Kidney epithelial cell (primary cell): ENCODE measurements around the gene DNAL1. TPM values are rescaled to one million over a fixed set of nuclear protein-coding genes. Genes with fewer than 3 reads are reported as not detected.

Experiments
- DNase-seq: peaks from one replicate; pipeline ENCODE4 v3.0.0-alpha.2; 2010; ENCODE audit warnings: low read depth
- H3K27me3 ChIP-seq: 2 replicates; pipeline ENCODE4 v1.6.0; 2011; ENCODE audit warnings: low read length; ENCODE audit not compliant: control insufficient read depth, insufficient read depth
- H3K36me3 ChIP-seq: 2 replicates; pipeline ENCODE4 v1.5.1; 2011; ENCODE audit warnings: low read length; ENCODE audit not compliant: control insufficient read depth, insufficient read depth
- H3K4me3 ChIP-seq: 2 replicates; pipeline ENCODE4 v1.5.1; 2011; ENCODE audit warnings: low read depth, mild to moderate bottlenecking, control low read depth, low read length
- CTCF ChIP-seq: IDR thresholded peaks from 2 replicates; pipeline ENCODE4 v1.5.1; 2011; ENCODE audit warnings: mild to moderate bottlenecking, moderate library complexity, low read length, control low read depth, inconsistent platforms; ENCODE audit not compliant: insufficient read depth, poor library complexity, severe bottlenecking
- total RNA-seq: library from RNA; depleted of rRNA; stranded (reverse); fragments of >200 nt; gene quantifications from 2 replicates; pipeline ENCODE4 v1.2.3, GENCODE V29; 2015

The DNAL1 gene
- total RNA-seq, 1 donor from 2014 or later: 19.3 TPM

GRCh38 chr14:73663548-73664212 is 18.9 kb downstream of the DNAL1 start:
- Histone ChIP-seq H3K4me3 (no peak overlapping the region), H3K36me3 (no peaks in the 10 kb centered on the region), H3K27me3 (no peaks in the 10 kb centered on the region)
- DNase-seq: no peak
- no peak for TF ChIP-seq CTCF

GRCh38 chr14:73665130-73665529 is 20.3 kb downstream of the DNAL1 start:
- Histone ChIP-seq H3K27me3 (no peaks in the 10 kb centered on the region), H3K36me3 (no peaks in the 10 kb centered on the region), H3K4me3 (no peak overlapping the region)
- no peak for TF ChIP-seq CTCF
- DNase-seq: no peak

- DNase-seq: no peak
- no peak for TF ChIP-seq CTCF
These were observed 21.8 kb downstream of the DNAL1 start for GRCh38 chr14:73666583-73666982.

GRCh38 chr14:73667854-73668253 is 23.1 kb downstream of the DNAL1 start:
- TF ChIP-seq CTCF: no peak

More at GRCh38 chr14:73666583-73666982, 21.8 kb downstream of the DNAL1 start:
- Histone ChIP-seq H3K27me3 (no peaks in the 10 kb centered on the region), H3K4me3 (no peak overlapping the region), H3K36me3 (no peaks in the 10 kb centered on the region)

GRCh38 chr14:73674986-73675385 is 30.2 kb downstream of the DNAL1 start:
- no peaks in the 10 kb centered on the region for H3K36me3 ChIP-seq
- TF ChIP-seq CTCF: no peak
- no peak for DNase-seq

More at GRCh38 chr14:73667854-73668253, 23.1 kb downstream of the DNAL1 start:
- no peak for DNase-seq
- H3K27me3 ChIP-seq: no peaks in the 10 kb centered on the region
- H3K36me3 ChIP-seq: no peaks in the 10 kb centered on the region
- H3K4me3 ChIP-seq: no peak overlapping the region

GRCh38 chr14:73678698-73679097 is 33.9 kb downstream of the DNAL1 start:
- no peak for TF ChIP-seq CTCF
- DNase-seq: no peak
- no peaks in the 10 kb centered on the region for H3K36me3 ChIP-seq
- no peak overlapping the region for H3K4me3 ChIP-seq
- H3K27me3 ChIP-seq: no peaks in the 10 kb centered on the region

More at GRCh38 chr14:73674986-73675385, 30.2 kb downstream of the DNAL1 start:
- Histone ChIP-seq H3K4me3 (no peak overlapping the region), H3K27me3 (no peaks in the 10 kb centered on the region)
